Measurements from ENCODE around the gene IL18RAP. TPM values are rescaled to one million over a fixed set of nuclear protein-coding genes. Genes with fewer than 3 reads are reported as not detected.

IL18RAP gene
- total and polyA plus RNA-seq, 7 donors: 0.68 to 1.4 (median 1.1) TPM; not detected in 3

DNA sequence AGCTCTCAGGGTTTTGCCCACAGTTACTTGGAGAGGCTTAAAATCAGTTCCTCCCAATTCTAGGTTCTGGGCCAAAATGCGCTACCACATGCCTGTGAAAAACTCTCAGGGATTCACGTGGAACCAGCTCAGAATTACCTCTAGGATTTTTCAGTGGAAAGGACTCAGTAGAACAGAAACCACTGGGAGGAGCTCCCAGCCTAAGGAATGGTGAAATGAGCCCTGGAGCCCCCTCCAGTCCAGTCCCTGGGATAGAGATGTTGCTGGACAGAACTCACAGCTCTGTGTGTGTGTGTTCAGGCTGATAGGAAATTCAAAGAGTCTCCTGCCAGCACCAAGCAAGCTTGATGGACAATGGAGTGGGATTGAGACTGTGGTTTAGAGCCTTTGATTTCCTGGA lies 29.0 kb downstream of the IL18RAP start:
- TF ChIP-seq POLR2A (IDR thresholded peaks at IDR 0.05) (no peak), POLR2AphosphoS5 (IDR thresholded peaks at IDR 0.05) (no peak), EP300 (IDR thresholded peaks at IDR 0.05) (no peak)
- TF ChIP-seq, protein P1, sequence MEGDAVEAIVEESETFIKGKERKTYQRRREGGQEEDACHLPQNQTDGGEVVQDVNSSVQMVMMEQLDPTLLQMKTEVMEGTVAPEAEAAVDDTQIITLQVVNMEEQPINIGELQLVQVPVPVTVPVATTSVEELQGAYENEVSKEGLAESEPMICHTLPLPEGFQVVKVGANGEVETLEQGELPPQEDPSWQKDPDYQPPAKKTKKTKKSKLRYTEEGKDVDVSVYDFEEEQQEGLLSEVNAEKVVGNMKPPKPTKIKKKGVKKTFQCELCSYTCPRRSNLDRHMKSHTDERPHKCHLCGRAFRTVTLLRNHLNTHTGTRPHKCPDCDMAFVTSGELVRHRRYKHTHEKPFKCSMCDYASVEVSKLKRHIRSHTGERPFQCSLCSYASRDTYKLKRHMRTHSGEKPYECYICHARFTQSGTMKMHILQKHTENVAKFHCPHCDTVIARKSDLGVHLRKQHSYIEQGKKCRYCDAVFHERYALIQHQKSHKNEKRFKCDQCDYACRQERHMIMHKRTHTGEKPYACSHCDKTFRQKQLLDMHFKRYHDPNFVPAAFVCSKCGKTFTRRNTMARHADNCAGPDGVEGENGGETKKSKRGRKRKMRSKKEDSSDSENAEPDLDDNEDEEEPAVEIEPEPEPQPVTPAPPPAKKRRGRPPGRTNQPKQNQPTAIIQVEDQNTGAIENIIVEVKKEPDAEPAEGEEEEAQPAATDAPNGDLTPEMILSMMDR (IDR thresholded peaks at IDR 0.05): no peak
- intact Hi-C loops (cut with DNase I): no loop called here
- WGBS, 2 donors: 78 to 79% methylated on average over 2 of the region's 2 CpGs

GRCh38 chr2:102453501-102453900 lies 30.5 kb downstream of the IL18RAP start:
- Histone ChIP-seq H3K4me1 (no peaks in the 10 kb centered on the region), H3K9me3 (no peaks in the 10 kb centered on the region), H3K4me3 (no peak overlapping the region), H3K36me3 (no peaks in the 10 kb centered on the region), H3K27me3 (no peaks in the 10 kb centered on the region), H3K27ac (no peak overlapping the region)
- no peak for DNase-seq
- intact Hi-C loops (cut with DNase I): no loop called here
- TF ChIP-seq EP300 (IDR thresholded peaks at IDR 0.05) (no peak), POLR2AphosphoS5 (IDR thresholded peaks at IDR 0.05) (no peak), POLR2A (IDR thresholded peaks at IDR 0.05) (no peak)
- TF ChIP-seq, protein P1 (IDR thresholded peaks at IDR 0.05): no peak
- WGBS, 2 donors: 13 to 37% methylated on average over 4 of the region's 4 CpGs

More for the DNA sequence above, 29.0 kb downstream of the IL18RAP start:
- no peak for DNase-seq
- no peaks in the 10 kb centered on the region for H3K36me3 ChIP-seq
- no peaks in the 10 kb centered on the region for H3K9me3 ChIP-seq
- H3K4me3 ChIP-seq: no peak overlapping the region
- no peaks in the 10 kb centered on the region for H3K4me1 ChIP-seq
- no peaks in the 10 kb centered on the region for H3K27me3 ChIP-seq
- H3K27ac ChIP-seq: no peak overlapping the region

DNA sequence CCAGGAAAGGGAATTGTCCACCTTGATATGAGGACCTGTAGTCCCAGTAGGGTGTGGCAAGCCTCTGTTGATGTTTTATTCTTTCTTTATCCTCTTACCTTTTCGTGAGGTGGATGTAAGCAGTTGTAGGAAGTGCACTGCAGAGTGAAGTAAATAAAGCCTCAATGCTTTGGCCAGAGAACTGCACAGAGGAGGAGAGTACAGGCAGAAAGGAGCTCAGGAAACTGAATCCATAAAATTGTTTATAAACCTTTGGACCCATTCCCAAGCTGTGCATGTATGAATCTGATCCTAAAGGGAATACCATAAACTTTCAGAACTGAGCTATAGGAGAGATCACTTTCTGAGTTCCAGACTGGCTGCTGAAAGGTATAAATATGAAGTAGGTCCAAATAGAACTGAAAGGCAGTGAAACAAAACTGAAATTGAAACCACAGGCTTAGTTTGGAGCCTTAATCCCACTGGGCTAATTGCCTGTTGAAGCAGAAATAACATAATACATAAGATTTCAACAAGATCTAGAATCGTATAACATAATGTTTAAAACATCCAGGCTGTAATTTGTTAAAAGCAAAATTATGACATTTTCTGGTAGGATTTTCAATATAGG lies 32.2 kb downstream of the IL18RAP start:
- no peak for TF ChIP-seq POLR2A (IDR thresholded peaks at IDR 0.05)
- TF ChIP-seq, protein P1 (IDR thresholded peaks at IDR 0.05): no peak
- no peak for TF ChIP-seq EP300 (IDR thresholded peaks at IDR 0.05)
- no peak for TF ChIP-seq POLR2AphosphoS5 (IDR thresholded peaks at IDR 0.05)
- H3K27ac ChIP-seq: no peak overlapping the region
- H3K36me3 ChIP-seq: no peaks in the 10 kb centered on the region
- H3K27me3 ChIP-seq: no peaks in the 10 kb centered on the region
- H3K9me3 ChIP-seq: no peaks in the 10 kb centered on the region
- no peak for DNase-seq
- H3K4me3 ChIP-seq: no peak overlapping the region
- WGBS, 2 donors: 34 to 61% methylated on average over 2 of the region's 2 CpGs
- H3K4me1 ChIP-seq: no peaks in the 10 kb centered on the region
- intact Hi-C loops (cut with DNase I): no loop called here

DNA sequence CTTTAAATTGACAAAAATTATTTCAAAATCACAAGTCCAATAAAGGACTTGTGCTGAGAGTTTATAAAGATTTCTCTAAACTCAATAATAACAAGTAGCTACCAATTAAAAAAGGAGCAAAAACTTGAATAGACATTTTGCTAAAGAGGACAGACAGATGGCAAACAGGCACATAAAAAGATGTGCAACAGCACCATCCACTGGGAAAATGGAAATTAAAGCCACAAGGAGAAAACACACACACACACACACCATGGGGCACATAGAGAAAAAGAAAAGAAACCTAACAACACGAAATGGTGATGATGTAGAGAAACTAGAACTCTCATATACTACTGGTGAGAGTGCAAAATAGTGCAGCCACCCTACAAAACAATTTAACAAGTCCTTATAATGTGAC lies 37.5 kb downstream of the IL18RAP start:
- TF ChIP-seq, protein P1 (IDR thresholded peaks at IDR 0.05): no peak
- TF ChIP-seq POLR2A (IDR thresholded peaks at IDR 0.05) (no peak), EP300 (IDR thresholded peaks at IDR 0.05) (no peak), POLR2AphosphoS5 (IDR thresholded peaks at IDR 0.05) (no peak)
- intact Hi-C loops (cut with DNase I): no loop called here
- H3K36me3 ChIP-seq: no peaks in the 10 kb centered on the region
- H3K4me3 ChIP-seq: no peak overlapping the region
- H3K27ac ChIP-seq: no peak overlapping the region
- WGBS, 2 donors: 83 to 84% methylated on average over 1 of the region's 1 CpG
- no peak for DNase-seq
- H3K9me3 ChIP-seq: no peaks in the 10 kb centered on the region
- H3K4me1 ChIP-seq: no peaks in the 10 kb centered on the region
- H3K27me3 ChIP-seq: no peaks in the 10 kb centered on the region

DNA sequence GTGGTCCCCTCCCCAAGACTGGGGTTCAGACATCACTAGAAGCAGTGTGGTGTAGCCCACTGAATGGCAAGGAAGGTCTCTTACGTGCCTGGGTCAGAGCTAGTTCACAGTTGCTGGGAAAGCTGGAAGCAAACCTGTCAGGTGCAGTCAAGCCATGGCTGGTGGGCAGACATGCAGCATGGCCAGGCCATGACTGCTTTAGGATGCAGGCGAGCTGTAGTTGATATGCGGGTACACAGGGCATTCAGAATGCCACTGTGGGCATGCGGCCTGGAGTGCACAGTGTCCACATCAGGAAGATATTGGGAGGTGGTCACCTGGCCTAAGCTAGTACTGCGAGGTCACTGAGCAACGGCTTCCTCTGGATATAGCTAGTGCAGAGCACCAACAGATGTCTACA lies 38.2 kb downstream of the IL18RAP start:
- H3K4me3 ChIP-seq: no peak overlapping the region
- H3K27me3 ChIP-seq: no peaks in the 10 kb centered on the region
- no peak overlapping the region for H3K27ac ChIP-seq
- intact Hi-C loops (cut with DNase I): no loop called here
- no peak for DNase-seq
- no peaks in the 10 kb centered on the region for H3K9me3 ChIP-seq
- WGBS, 2 donors: 91 to 94% methylated on average over 6 of the region's 6 CpGs
- H3K4me1 ChIP-seq: no peaks in the 10 kb centered on the region
- TF ChIP-seq POLR2A (IDR thresholded peaks at IDR 0.05): no peak
- TF ChIP-seq POLR2AphosphoS5 (IDR thresholded peaks at IDR 0.05): no peak
- no peak for TF ChIP-seq EP300 (IDR thresholded peaks at IDR 0.05)
- no peaks in the 10 kb centered on the region for H3K36me3 ChIP-seq

Data from sigmoid colon (tissue), 7 donors.